ENCODE measurements around the gene OR4E2. TPM values are rescaled to one million over a fixed set of nuclear protein-coding genes. Genes with fewer than 3 reads are reported as not detected.

OR4E2 gene
- total RNA-seq, 4 donors from 2014 or later: not detected

DNA sequence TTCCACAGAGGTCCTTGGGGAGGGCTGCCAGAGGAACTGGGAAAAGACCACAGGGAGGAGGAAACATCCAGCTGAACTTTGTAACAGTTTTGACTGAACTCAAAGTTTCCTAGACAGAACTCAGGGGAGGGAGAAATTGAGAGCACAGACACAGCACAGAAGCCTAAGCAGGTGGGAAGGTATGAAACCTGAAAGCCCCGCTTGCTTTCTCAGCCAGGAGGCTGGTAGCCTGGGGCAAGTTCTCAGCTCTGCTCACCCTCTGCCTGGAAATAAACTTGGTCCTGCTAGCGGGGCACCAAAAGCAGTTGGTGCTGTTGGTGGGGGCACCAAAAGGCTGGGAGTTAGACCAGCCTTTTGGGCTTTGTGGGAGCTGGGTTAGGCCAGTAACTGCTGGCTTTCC, 45.9 kb downstream of the OR4E2 start:
- TF ChIP-seq CTCF (IDR thresholded peaks at IDR 0.05) (no peak), POLR2A (IDR thresholded peaks at IDR 0.05) (no peak)
- DNase-seq (ENCODE audit: low spot score in 2 of 2): no peak
- WGBS, 2 donors: 64 to 66% methylated on average over 2 of the region's 2 CpGs
- intact Hi-C loops (cut with DNase I; ENCODE audit: low total_unique reads): no loop called here
- no peak overlapping the region for H3K4me3 ChIP-seq (ENCODE audit: low read depth, poor library complexity, severe bottlenecking)

DNA sequence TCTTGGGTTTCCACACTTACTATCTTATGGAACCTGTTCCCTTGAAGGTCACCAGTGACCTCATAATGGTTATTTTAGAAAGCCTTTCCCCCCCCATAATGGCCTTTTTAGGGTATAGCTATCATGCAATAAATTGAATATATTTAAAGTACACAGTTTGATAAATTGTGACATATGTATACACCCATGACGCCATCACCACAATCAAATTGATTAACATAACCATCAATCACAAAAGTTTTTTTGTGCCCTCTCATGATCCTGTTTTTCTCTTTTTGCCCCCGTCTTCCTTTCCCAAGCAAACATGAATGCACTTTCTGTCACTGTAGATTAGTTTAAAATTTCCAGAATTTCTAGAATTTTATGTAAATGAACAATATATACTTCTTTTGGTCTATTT, 48.7 kb downstream of the OR4E2 start:
- DNase-seq (ENCODE audit: low spot score in 2 of 2): no peak
- intact Hi-C loops (cut with DNase I; ENCODE audit: low total_unique reads): no loop called here
- no peak overlapping the region for H3K4me3 ChIP-seq (ENCODE audit: low read depth, poor library complexity, severe bottlenecking)
- WGBS, 2 donors: 73 to 74% methylated on average over 2 of the region's 2 CpGs
- TF ChIP-seq POLR2A (IDR thresholded peaks at IDR 0.05) (no peak), CTCF (IDR thresholded peaks at IDR 0.05) (no peak)

DNA sequence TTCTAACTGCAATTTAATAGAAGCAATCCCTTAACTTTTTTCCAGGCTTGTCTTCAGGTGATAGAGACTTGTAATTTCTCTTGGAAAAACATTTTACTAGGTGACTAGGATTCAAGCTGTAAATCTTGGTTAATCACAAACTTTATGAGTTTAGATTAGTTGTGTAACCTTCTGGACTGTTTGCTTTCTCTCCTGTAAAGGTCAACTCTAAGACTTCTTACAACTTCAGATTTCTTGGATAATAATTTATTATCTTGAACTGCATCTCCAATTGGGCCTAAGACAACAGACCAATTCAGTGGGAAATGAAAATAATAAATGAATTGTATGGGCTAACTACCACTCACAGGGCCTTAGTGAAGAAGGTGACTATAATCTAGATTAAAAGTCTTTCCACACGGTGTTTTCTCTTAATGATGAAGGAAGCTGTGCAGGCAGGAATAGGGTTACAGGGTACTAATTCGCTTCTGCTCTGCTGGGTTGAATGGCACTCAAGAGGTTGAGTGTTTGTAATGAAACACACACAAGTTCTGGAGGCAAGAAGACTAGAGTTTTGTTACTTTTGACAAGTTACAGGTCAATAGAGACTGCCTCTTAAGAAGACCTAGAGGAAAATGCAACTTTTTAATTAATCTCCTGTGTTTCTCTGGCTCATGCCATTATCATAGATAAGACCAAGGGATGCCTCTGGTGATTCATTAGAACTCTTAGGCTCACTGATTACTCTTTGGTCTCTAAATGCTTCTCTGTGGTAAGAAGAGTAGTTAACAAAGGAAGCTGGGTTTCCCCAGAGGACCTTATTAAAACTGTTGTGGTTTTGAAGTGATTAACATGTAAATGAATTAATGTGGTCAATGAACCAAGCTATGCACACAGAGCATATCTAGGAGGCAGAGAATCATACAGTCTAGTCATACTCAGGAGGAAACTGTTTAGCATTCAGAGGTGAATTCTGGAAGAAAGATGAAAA, 50.0 kb downstream of the OR4E2 start:
- no peak for DNase-seq (ENCODE audit: low spot score in 2 of 2)
- intact Hi-C loops (cut with DNase I; ENCODE audit: low total_unique reads): no loop called here
- no peak for TF ChIP-seq CTCF (IDR thresholded peaks at IDR 0.05)
- no peak overlapping the region for H3K4me3 ChIP-seq (ENCODE audit: low read depth, poor library complexity, severe bottlenecking)
- WGBS, 2 donors: 54 to 65% methylated on average over 2 of the region's 2 CpGs

GRCh38 chr14:21704338-21704737, 50.7 kb downstream of the OR4E2 start:
- no peak overlapping the region for H3K4me3 ChIP-seq (ENCODE audit: low read depth, poor library complexity, severe bottlenecking)
- intact Hi-C loops (cut with DNase I; ENCODE audit: low total_unique reads): no loop called here
- TF ChIP-seq CTCF (IDR thresholded peaks at IDR 0.05): no peak
- no peak for DNase-seq (ENCODE audit: low spot score in 2 of 2)

DNA sequence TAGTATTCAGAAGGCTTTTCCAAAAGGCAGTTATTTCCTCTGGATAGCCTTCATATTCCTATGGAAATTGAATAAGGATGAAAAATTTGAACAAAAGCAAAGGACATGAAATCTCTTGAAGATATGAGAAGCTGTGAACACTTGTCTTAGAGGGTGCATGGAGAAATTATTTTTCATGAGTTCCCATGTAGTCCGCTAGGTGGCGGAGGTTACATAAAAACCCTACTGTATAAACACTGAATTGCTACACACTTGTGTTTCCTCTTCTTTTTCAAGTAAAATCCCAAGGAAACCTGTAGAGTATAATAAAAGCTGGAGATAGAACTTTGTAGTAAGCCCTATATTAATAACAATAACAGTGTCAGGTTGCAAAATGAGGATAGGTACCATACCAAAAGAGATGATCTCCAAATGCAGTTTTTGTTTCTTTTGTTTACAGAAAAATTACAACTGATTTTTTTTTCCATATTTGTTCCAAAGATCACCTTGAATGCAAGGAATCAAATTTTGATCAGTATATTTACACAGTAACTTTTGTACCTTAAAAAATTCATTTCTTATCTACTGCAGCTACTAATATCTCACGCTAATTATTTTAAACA, 57.8 kb downstream of the OR4E2 start:
- no peak for TF ChIP-seq POLR2A (IDR thresholded peaks at IDR 0.05)
- TF ChIP-seq CTCF (IDR thresholded peaks at IDR 0.05): no peak
- WGBS, 2 donors: 33 to 34% methylated on average over 3 of the region's 3 CpGs
- intact Hi-C loops (cut with DNase I; ENCODE audit: low total_unique reads): no loop called here
- no peak for DNase-seq (ENCODE audit: low spot score in 2 of 2)
- no peak overlapping the region for H3K4me3 ChIP-seq (ENCODE audit: low read depth, poor library complexity, severe bottlenecking)
